NCI-H2196 treated with DMSO at 0.1 percent for 48 hours (cell line): ENCODE data around the gene LCN2.
"Not testable (repeated sequence)": the region's sequence is repeated elsewhere in the genome, so short reads cannot be mapped to it uniquely, and the experiment has no call there.

Experiments used
- DNase-seq: peaks from one replicate; lab custom pipeline; 2025; ENCODE audit not compliant: unreplicated experiment; lab: John Stamatoyannopoulos, UW

Gene LCN2

DNA sequence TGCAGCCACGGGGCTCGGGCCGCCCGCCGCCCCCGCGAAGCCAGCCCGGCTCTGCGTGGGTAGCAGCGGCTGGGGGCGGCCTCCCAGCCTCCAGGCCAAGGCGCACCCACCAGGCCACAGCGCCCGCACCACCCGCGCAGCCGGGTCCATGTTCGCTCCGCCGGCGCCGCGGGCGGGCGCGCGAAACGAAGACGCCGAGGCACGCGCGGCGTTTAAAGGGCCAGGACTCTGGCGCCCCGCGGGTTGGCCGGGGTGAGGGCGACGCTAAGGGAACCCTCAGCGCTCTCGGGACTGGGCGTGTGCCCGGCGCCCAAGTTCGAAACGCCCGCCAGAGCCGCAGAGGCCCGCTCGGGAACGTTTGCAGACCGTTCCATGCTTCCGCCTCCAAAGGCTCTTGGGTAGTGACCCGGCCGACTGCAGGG, 21.7 kb upstream of the LCN2 start, which contains the start of gene PTGES2:
Gene PTGES2, minus strand, starts transcription at position 162 of the 422 bp plus-strand sequence. Its CDS starts 12 bp downstream, at position 150.
- peak; percentile 49 for DNase-seq

DNA sequence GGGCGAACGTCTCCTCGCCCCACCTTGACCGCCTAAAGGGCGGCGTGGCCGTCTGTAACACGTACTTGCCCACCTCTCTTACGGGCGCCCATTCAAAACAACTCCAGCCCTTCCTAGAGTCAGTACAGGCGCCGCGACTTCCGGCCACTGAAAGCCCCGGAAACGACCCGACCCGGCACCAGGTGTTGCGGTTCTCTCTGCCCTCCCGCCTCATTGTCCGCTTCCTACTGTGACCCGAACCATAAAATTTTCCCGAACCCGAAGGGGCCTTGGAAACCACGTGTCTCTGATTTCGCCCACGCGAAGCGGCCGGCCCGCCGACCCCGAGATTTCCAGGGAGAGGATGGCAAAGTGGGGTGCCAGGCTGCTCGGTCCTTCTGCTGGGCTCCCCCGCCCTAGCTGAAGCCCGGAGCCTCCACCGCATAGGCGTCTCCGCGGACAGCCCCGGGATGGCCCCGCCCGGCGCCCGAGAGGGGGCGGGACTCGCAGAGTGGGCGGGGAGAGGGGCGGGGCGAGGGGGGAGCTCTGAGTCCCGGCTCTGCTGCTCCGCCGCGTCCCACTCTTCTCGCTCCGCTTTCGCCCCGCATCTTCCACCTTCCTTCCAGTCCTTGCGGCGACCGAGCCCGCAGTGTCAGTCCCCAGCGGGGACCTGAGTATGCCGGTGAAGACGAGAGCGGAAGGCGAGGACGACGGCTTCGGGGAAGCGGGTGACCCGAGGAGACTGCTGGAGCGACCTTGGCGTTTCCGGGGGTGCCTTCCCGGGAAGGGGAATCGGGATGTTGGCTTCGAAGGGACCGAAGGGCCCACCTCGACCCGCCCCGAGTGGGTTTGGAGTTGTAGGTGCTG, 21.0 kb upstream of the LCN2 start:
- peak; percentile 78 for DNase-seq

DNA sequence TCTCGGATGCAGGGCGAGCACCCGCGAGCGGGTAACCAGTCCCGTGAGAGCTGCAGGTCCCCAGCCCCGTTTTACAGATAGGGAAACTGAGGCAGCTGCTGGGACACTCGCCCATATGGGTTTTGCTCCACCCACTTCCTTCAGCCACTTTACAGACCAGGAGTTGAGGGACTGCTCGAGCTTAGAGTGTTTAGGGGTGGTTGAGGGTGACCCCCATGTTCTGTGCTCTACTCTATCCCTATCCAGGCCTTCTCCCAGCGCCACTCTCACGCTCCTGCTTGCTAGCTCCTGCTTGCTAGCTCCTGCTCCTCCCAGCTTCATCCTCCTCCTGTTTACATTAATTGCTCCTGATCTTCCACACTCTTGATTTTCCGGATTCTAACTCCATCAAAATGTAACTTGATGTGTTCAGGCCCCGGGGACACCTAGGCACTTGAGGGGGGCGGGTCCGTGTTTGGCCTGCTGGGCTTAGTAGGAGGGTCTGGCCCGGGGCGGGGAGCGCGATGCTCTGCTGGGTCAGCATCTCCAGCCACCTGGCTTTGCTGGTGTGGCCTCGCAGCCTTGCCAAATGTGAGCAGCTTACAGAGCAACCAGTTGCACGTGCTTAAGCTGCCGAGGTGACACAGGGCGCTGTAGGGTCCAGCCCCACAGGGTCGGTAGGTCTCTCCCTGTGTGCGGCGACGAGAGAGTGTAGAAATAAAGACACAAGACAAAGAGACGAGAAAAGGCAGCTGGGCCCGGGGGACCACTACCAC, 20.2 kb upstream of the LCN2 start:
- no peak for DNase-seq

DNA sequence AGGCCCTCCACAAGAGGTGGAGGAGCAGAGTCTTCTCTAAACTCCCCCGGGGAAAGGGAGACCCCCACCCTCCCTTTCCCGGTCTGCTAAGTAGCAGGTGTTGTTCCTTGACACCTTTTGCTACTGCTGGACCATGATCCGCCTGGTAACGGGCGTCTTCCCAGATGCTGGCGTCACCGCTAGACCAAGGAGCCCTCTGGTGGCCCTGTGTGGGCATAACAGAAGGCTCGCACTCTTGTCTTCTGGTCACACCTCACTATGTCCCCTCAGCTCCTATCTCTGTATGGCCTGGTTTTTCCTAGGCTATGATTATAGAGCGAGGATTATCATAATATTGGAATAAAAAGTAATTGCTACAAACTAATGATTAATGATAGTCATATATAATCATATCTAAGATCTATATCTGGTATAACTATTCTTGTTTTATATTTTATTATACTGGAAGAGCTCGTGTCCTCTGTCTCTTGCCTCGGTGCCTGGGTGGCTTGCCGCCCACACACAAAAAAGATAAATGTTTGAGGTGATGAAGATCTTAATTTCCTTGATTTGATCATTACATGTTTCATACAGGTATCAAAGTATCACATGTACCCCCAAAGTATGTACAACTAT, 19.2 kb upstream of the LCN2 start:
- DNase-seq: not testable (repeated sequence)

DNA sequence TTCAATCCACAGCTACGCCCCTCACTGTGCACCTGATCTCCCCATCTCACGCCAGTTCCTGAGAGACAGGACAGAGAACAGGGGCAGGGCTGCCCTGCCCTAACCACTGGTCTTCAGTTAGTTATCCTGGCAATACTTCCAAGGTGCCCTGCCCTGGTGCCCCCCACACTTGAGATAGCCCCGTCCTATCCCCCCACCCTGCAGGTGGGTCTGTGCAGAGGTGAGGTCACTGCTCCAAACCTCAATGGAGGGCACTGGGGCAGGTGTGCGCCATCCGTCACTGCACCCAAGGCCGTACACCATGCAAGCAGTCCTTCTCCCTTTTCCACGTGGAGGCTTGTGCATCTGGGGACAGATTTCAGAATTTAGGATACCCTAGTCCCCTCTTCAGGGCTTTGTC, 18.6 kb upstream of the LCN2 start:
- not testable (repeated sequence) for DNase-seq

DNA sequence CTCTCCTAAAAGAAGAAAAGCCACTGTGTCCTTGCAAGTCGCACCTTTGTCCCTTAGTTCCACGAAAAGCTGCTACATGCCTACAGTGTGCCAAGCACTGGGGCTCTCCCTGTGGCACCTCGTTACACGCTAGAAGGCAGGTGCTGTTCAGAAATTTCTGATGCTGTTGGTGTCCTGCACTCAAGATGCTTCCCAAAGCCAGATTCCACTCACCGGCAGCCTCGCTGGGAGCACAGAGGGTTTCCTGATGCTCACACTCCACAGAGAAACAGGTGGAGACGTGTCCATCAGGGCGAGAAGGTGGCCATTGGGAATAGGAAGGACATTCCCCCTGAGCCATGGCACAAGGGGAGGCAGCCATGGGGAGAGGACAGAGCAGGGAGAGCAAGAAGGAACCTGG, 17.9 kb upstream of the LCN2 start:
- not testable (repeated sequence) for DNase-seq

DNA sequence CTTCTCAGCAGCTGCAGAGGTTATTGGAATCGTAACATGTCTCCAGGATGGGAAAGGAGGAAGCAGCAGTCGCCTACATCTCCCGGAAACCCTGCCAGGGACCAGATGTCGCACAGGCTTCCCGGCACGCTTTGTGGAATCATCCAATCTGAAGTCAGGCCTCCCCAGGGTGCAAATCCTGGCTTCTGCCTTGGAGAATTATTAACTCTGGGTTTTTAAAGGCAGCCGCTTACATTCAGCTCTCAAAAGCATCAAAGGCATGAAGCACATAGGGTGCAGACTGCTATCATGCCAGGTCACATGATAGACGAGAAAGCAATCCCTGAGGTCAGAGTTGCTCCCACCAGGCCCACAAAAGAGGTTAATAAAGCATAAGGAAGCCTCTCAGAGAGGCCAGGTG, 17.1 kb upstream of the LCN2 start:
- not testable (repeated sequence) for DNase-seq

DNA sequence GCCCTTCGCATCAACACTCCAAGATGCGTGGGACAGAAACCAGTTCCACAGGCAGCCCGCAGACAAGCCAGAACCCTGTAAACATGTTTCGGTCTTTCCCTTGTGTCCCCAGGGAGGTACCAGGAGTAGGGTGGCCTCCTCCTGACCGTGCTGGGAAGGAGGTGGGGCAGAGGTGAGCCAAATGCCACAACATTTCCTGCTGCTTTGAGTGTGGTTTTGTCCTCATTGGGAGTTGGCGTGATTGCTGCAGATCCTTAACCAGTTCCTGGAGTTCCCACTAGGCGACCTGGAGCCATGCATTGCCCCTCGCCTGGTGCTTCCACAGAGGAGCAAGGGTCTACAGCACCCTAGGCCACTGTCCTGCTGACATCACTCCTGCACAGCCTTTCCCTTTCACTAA, 13.7 kb upstream of the LCN2 start:
- DNase-seq: not testable (repeated sequence)

DNA sequence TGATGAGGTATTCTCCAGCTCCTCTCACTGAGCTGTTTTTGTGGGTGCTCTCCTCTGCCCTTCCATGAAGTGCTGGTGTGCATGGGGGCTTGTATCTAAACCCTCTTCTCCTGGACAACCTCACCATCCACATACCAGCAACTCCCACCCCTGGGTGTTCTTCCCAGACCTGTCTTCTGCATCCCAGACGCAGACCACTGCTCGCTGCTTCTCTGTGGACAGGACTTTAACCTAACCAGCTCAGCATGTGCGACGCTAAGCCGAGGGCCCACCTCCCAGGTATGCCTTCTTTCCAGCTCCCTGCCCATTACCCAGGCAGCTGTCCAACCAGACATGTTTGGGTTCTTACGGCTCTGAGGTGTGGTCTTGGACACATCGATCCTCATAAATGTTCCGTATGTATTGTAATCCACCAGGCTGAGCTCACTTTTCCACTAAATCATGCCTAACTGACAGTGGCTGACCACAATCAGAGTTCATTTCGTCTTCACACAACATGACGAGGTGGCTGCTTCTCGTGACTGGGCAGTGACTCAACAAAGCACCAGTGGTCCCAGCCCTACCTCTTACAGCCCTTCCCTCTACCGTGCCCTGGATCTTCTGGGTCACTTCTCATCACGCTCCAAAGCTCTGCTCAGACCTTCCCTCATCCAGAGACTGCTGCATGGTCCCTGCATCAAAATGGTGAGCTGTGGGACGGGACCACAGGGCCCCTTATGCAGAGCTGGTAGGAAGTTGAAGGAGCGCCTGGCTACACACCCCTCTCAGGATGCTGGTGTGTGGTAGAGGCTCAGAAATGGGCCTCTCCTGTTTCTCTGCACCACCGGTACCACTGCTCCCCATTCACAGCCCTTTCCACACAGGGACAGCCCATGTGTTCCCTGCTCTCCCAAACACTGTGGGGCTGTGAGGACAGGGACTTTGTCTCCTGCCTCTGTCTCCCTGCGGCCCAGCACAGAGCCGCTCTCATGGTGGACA, 12.1 kb upstream of the LCN2 start:
- DNase-seq: no peak

DNA sequence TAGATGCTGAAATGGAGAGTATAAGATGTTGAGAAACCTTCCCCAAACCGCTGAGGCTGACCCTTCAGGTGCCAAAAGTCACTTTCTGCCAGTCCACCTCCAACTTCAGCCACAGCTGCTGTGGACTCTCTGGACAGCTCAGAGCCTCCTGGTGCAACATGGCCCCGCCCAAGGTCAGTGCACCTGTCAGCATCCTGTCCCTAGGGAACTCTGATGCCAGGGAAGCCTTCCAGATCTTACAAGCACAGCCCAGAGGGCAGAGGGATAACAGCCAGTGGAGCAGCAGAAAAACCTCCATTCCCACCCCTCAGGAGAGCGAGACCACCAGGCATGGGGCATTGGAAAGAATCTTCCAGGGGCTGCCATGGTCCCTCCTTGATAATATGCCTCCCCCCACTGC, 11.3 kb upstream of the LCN2 start:
- DNase-seq: no peak

DNA sequence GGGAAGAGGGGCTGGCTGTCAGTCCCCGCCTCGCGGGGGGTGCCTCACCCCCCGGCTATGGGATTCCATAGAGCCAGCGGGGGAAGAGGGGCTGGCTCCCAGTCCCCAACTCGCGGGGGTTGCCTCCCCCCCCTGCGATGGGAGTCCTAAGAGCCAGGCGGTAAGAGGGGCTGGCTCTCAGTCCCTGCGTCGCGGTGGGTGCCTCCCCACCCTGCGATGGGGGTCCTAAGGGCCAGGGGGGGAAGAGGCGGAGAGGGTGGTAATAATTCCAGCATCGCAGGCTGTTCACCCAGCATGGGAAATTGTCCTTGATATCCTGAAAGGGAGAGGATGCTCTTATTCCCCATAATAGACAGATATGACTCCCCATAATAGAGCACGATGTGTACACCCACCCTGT, 9.6 kb upstream of the LCN2 start:
- DNase-seq: no peak

DNA sequence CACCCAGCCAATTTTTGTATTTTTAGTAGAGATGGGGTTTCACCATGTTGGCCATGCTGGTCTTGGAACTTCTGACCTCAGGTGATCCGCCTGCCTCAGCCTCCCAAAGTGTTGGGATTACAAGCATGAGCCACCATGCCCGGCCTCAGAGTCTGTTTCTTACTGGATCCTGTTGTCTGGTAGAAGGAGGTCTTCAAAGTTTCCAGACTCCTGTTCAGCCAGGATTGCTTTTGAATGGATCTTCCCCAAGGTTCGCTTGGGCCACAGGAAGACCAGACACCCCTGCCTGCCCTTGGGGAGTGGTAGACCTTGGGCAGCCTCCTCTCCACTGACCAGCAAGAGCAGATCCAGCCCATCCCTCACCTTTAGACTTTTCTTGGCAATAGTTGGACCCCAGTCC, 7.6 kb upstream of the LCN2 start:
- DNase-seq: no peak

DNA sequence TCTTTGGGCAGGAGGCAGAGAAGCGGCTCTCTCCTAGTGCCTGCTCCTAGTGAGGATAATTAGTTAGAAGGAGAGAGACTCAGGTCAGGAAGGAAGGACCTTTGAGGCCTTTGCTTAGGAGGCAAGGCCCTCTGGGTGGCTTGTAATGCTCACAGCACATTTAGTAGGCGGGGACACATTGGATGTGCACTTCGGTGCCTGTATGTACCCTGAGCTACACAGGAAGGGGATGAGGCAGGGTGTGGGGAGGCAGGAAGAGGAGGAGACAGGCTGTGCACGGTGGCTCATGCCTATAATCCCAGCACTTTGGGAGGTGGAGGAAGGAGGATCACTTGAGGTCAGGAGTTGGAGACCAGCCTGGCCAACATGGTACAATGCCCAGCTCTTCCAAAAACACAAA, 7.2 kb upstream of the LCN2 start:
- no peak for DNase-seq

DNA sequence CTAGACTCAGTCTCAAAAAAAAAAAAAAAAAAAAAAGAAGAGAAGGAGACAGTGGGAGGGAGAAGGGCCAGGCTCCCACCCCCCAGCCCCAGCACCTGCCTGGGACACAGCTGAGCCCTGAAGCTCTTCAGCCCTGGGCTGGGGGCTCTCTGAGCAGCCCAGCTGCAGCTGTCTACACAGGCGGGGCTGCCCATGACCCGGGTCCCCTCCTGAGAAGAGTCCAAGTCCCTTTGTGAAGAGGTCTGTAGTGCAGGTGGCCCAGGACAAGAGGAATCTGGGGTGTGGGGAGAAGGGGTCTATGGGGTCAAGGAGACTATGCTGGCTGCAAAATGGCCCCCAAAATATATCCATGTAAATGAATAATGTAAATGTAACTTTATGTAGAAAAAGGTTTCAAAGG, 6.7 kb upstream of the LCN2 start:
- DNase-seq: no peak

DNA sequence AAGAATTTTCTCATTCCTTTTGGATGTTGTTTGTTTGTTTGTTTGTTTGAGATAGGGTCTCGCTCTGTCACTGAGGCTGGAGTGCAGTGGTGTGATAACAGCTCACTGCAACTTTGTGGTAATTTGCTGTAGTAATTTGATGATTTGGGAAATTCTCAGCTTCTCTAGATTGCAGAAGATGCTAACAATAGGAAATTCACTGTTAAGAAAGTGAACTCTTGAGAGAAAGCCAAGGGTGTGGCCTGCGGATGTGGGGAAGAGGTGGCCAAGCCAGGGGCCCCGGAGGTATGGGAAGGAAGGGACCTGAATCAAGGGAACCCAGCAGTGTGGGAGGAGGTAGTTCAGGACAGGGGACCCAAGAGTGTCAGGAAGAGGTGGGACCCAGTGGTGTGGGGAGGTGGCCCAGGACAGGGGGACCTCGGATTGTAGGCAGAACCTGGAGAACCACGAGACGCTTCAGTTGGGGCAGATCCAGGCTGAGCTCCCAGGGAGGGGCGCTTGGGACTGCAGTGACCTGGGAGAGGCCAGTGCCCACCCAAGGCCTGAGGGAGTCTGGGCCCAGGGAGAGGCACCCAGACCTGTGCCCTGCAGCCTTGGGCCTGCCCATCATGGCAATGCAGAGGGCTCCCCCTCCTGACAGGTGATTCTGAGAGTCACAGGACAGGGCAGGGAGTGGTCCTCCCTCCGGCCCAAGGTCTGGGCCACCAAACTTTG, 5.6 kb upstream of the LCN2 start:
- no peak for DNase-seq

DNA sequence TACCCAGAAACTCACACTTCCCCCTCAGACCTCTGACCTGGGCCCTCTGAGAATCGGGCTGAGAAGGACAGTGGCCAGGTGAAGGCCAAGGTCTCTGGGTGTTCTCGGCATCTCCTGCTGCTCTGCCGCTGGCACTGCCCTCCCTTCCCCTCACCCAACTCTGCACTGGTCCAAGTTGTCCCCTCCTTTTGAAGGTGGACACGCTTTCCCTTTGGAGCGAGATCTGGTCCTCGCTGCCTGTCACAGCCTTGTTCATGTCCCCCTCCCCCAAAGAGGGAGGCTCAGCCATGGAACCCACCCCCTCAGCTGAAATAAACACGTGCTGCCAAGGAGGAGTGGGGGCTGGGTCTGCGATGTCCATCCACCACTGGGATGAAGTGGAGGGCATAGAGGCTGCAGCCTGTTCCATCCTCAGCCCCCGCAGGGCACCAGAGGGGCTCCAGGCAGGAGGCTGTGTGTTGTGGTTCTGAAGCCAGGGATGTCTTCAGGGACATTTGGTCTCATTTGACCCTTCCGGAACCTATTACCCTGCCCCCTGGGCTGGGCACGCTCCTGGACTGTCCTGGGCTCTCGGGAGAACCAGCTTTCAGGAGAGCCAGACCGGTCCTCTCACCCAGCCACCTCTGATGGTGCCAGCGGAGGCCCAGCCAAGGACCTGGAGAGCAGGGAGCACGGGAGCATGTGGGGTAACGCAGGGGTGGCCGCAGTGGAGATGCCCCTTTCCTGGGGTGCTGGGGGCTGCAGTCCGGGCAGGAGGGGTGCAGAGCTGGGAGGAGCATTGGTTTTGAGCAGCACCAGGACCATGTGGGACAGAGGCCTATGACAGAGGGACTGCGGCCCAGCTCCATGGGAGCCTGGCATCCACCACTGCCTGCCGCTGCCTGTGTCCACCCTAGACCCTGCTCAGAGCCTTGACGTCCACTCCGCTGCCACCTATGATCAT, 4.7 kb upstream of the LCN2 start:
- DNase-seq: no peak

DNA sequence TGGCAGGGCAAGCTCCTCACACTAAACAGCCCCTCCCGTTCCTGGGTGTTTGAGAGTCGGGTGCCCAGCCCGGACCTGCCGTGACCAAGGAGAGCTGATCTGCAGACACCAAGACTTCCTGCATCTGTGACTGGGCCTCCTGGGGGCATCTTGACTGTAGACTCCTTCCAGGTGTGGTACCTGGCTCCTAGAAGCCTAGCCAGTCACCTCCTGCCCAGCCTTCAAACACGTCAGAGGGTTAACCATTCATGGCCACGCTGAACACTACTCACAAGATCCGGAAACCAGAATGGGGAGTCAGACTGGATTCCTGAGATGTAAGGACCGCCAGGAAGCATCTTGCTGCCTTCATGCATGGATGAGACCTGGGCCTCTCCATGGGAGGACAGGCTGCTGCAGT, 3.7 kb upstream of the LCN2 start:
- no peak for DNase-seq

DNA sequence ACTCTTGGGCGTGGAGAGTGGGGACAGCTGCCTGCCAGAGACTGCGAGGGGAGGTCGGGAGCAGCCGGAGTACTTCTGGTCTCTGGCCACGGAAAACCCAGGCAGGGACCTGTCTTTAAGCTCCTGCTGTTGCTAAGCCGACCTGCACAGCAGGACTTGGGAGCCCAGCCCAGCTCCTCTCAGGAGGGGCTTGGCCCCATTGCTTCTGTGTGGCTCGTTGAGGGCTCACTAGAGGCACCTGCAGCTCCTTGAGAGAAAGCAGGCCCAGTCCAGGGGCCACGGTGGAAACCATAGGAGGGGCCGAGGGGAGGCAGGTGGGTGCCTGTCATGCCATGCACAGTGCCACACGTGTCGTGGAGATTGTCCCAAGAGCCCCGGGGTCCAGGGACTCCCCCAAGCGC, 3.3 kb upstream of the LCN2 start:
- no peak for DNase-seq

DNA sequence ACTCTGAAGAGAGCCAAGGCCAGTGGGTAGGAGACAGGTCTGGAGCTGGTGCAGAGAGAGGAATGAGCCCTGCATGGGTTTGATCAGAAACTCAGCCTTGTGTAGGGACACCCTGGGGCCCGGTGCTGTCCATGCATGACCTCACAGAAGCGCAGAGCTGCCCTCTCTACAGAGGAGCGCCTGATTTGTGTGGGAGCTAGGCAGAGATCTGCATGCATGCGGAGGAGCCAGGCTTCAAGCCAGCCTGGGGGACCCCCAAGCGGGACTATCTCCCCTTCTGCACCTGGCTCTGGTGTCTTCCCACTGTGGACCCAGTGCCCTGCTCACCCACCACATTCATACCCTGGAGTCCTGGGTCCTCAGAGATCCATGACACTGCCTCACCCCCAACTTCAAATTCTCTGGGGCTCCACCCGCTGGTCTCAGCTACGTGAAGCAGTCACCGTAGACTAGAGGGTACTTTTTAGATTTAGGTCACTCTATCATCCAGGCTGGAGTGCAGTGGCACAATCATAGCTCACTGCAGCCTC, 2.6 kb upstream of the LCN2 start:
- no peak for DNase-seq
